K562 (cell line): ENCODE results near the gene TOR3A. TPM values are rescaled to one million over a fixed set of nuclear protein-coding genes. Genes with fewer than 3 reads are reported as not detected.

ENCODE experiments used
- BRD9 ChIP-seq: fragments of 450-650 bp; IDR thresholded peaks from 2 replicates; pipeline ENCODE4 v1.6.1; 2018; ENCODE audit warnings: low read depth; ENCODE audit not compliant: partially characterized antibody
- CBFA2T3 ChIP-seq: fragments of 450-650 bp; IDR thresholded peaks from 2 replicates; pipeline ENCODE4 v1.6.1; 2017
- CREB1 ChIP-seq, 2 experiments: sonication (generic) in 1 of 2; formaldehyde crosslinking in 1 of 2; IDR thresholded peaks; 2 replicates each; pipeline versions ENCODE4 v1.6.1 to v1.8.0; 2012 to 2022; ENCODE audit warnings: inconsistent platforms in 1 of 2, mild to moderate bottlenecking in 1 of 2, missing genetic modification reagents in 1 of 2, moderate library complexity in 1 of 2
- CREBBP ChIP-seq: IDR thresholded peaks from one replicate; pipeline ENCODE4 v1.6.1; 2012; ENCODE audit warnings: low read depth, mild to moderate bottlenecking, control low read depth, inconsistent platforms, low read length
- ELK3 ChIP-seq: fragments of 450-650 bp; formaldehyde crosslinking; IDR thresholded peaks from 2 replicates; pipeline ENCODE4 v1.4.0; 2020; ENCODE audit warnings: mild to moderate bottlenecking
- FOXM1 ChIP-seq, 2 experiments: fragments of 450-650 bp in 1 of 2; sonication (generic) in 1 of 2; formaldehyde crosslinking in 1 of 2; IDR thresholded peaks; 2 replicates each; pipeline versions ENCODE4 v1.6.1 to v1.9.0; 2017 to 2022; ENCODE audit warnings: low read depth in 2 of 2, mild to moderate bottlenecking in 2 of 2, missing genetic modification reagents in 1 of 2, moderate library complexity in 1 of 2
- HMG20A ChIP-seq: fragments of 450-650 bp; formaldehyde crosslinking; conservative IDR thresholded peaks from 2 replicates; pipeline ENCODE4 v1.4.0; 2020; ENCODE audit warnings: mild to moderate bottlenecking, mixed read lengths
- MCM2 ChIP-seq: fragments of 450-650 bp; IDR thresholded peaks from 2 replicates; pipeline ENCODE4 v1.6.1; 2017; ENCODE audit warnings: low read depth, mild to moderate bottlenecking
- MEIS2 ChIP-seq: fragments of 450-650 bp; IDR thresholded peaks from 2 replicates; pipeline ENCODE4 v1.6.1; 2014; ENCODE audit warnings: mild to moderate bottlenecking; ENCODE audit not compliant: partially characterized antibody
- PHF8 ChIP-seq: fragments of 200-600 bp; sonication (generic); IDR thresholded peaks from 2 replicates; pipeline ENCODE4 v1.6.1; 2012; ENCODE audit warnings: mixed run types, mild to moderate bottlenecking, inconsistent platforms, low read length, moderate library complexity, borderline replicate concordance
- RFX1 ChIP-seq: fragments of 450-650 bp; IDR thresholded peaks from 2 replicates; pipeline ENCODE4 v1.6.1; 2016; ENCODE audit warnings: mild to moderate bottlenecking, moderate library complexity
- SP1 ChIP-seq: sonication (generic); formaldehyde crosslinking; IDR thresholded peaks from 2 replicates; pipeline ENCODE4 v1.8.1; 2022; ENCODE audit warnings: mild to moderate bottlenecking, missing genetic modification reagents
- TCF3 ChIP-seq: sonication (generic); formaldehyde crosslinking; IDR thresholded peaks from 2 replicates; pipeline ENCODE4 v1.4.0; 2020; ENCODE audit warnings: mild to moderate bottlenecking, missing genetic modification reagents
- TCF7 ChIP-seq: sonication (generic); IDR thresholded peaks from 2 replicates; pipeline ENCODE4 v1.6.1; 2016; ENCODE audit warnings: antibody characterized with exemption, borderline replicate concordance
- THRAP3 ChIP-seq: fragments of 450-650 bp; IDR thresholded peaks from 2 replicates; pipeline ENCODE4 v1.6.1; 2016; ENCODE audit warnings: mild to moderate bottlenecking, inconsistent platforms, borderline replicate concordance
- XRCC4 ChIP-seq: IDR thresholded peaks from one replicate; pipeline ENCODE4 v1.6.1; 2011; ENCODE audit not compliant: insufficient read depth, insufficient read length; ENCODE audit errors: extremely low read depth
- ZKSCAN3 ChIP-seq: fragments of 250-450 bp; sonication (Bioruptor Pico); IDR thresholded peaks from 2 replicates; pipeline ENCODE4 v1.4.0; 2020
- ZNF395 ChIP-seq: fragments of 200-800 bp; sonication (Bioruptor generic); IDR thresholded peaks from 2 replicates; pipeline ENCODE4 v1.6.1; 2017; ENCODE audit warnings: missing genetic modification characterization, missing compliant biosample characterization
- ZNF79 ChIP-seq: fragments of 250-450 bp; sonication (Bioruptor Pico); IDR thresholded peaks from 2 replicates; pipeline ENCODE4 v1.4.0; 2020; ENCODE audit warnings: low read depth, mild to moderate bottlenecking, moderate library complexity
- ZNF830 ChIP-seq: fragments of 250-450 bp; sonication (Bioruptor Pico); IDR thresholded peaks from 2 replicates; pipeline ENCODE4 v1.5.0; 2021; ENCODE audit warnings: mild to moderate bottlenecking
- polyA plus RNA-seq, 8 experiments: library from polyadenylated mRNA; depleted of rRNA in 4 of 8; stranded (reverse) in 5 of 8; unstranded in 3 of 8; fragments of >200 nt; fragmentation: Nextera tagmentation in 2 of 8; fragmentation: Illumina TruSeq in 1 of 8; extraction: Ambion mirVana in 2 of 8; extraction: Trizol in 1 of 8; gene quantifications; 2 replicates each; pipeline versions ENCODE4 v1.2.1 to v1.2.3, GENCODE V29; 2011 to 2014; ENCODE audit warnings: inconsistent platforms in 1 of 8, missing spikeins in 1 of 8
- total RNA-seq, 7 experiments: library from RNA; depleted of rRNA in 6 of 7; stranded (reverse); fragments of >200 nt in 6 of 7; fragmentation: Illumina TruSeq in 2 of 7; extraction: Trizol in 2 of 7; gene quantifications; 2 replicates each; pipeline versions ENCODE4 v1.2.1 to v1.2.3, GENCODE V29; 2011 to 2021; ENCODE audit warnings: low replicate concordance in 1 of 7
- TF ChIP-seq, protein P1 (sequence below), 2 experiments: fragments of 250-450 bp in 1 of 2; fragments of 450-650 bp in 1 of 2; sonication (Bioruptor Pico) in 1 of 2; IDR thresholded peaks; 2 replicates each; pipeline versions ENCODE4 v1.6.1 to v1.8.0; 2016 to 2021; ENCODE audit warnings: mild to moderate bottlenecking in 2 of 2, moderate library complexity in 2 of 2, missing compliant biosample characterization in 1 of 2, missing genetic modification characterization in 1 of 2
- TF ChIP-seq, protein P2 (sequence below): sonication (generic); formaldehyde crosslinking; IDR thresholded peaks from 2 replicates; pipeline ENCODE4 v1.8.0; 2022; ENCODE audit warnings: mild to moderate bottlenecking, missing genetic modification reagents
- TF ChIP-seq, protein P3 (sequence below): fragments of 450-650 bp; IDR thresholded peaks from 2 replicates; pipeline ENCODE4 v1.6.1; 2016; ENCODE audit warnings: antibody characterized with exemption

TOR3A gene
- total and polyA plus RNA-seq, 9 of the 15 experiments (the other 6 are each of a cell fraction or from before 2014, with no cell fraction given) = 7.9 to 94.5 (median 39.7) TPM

- TF ChIP-seq ZNF79 (CRISPR knock-in tag) = no peak
- peak; percentile 91 for TF ChIP-seq MEIS2
- TF ChIP-seq RFX1 = peak; percentile 96
- no peak for TF ChIP-seq MCM2
- TF ChIP-seq XRCC4 = no peak
- no peak for TF ChIP-seq FOXM1 (IDR thresholded peaks at IDR 0.05; ENCODE audit: low read depth)
- TF ChIP-seq FOXM1 (CRISPR knock-in tag; IDR thresholded peaks at IDR 0.05; ENCODE audit: low read depth) = no peak; the same call in 1 of the 2 replicates
- TF ChIP-seq HMG20A (CRISPR knock-in tag) = no peak
- TF ChIP-seq, protein P1, sequence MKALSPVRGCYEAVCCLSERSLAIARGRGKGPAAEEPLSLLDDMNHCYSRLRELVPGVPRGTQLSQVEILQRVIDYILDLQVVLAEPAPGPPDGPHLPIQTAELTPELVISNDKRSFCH (CRISPR knock-in tag; IDR thresholded peaks at IDR 0.05) = no peak
- TF ChIP-seq, protein P1 (tag; IDR thresholded peaks at IDR 0.05) = peak; percentile 60
- TF ChIP-seq CREB1 (IDR thresholded peaks at IDR 0.05) = no peak
- TF ChIP-seq CREB1 (CRISPR knock-in tag; IDR thresholded peaks at IDR 0.05) = peak; percentile 43; the same call in 1 of the 2 replicates
- no peak for TF ChIP-seq ZKSCAN3
- TF ChIP-seq THRAP3 = no peak
- TF ChIP-seq TCF7 = no peak; the same call in 1 of the 2 replicates
- 0 out of 2 replicates have a peak, but pooled peaks have one; percentile 40 for TF ChIP-seq ZNF395 (CRISPR knock-in tag)
- TF ChIP-seq SP1 (CRISPR knock-in tag) = peak; percentile 85
- TF ChIP-seq CREBBP = no peak
- TF ChIP-seq ELK3 (CRISPR knock-in tag) = no peak
- 0 out of 2 replicates have a peak, but pooled peaks have one; percentile 28 for TF ChIP-seq CBFA2T3
- TF ChIP-seq, protein P2, sequence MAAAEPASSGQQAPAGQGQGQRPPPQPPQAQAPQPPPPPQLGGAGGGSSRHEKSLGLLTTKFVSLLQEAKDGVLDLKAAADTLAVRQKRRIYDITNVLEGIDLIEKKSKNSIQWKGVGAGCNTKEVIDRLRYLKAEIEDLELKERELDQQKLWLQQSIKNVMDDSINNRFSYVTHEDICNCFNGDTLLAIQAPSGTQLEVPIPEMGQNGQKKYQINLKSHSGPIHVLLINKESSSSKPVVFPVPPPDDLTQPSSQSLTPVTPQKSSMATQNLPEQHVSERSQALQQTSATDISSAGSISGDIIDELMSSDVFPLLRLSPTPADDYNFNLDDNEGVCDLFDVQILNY (CRISPR knock-in tag) = peak; percentile 97
- TF ChIP-seq, protein P3, sequence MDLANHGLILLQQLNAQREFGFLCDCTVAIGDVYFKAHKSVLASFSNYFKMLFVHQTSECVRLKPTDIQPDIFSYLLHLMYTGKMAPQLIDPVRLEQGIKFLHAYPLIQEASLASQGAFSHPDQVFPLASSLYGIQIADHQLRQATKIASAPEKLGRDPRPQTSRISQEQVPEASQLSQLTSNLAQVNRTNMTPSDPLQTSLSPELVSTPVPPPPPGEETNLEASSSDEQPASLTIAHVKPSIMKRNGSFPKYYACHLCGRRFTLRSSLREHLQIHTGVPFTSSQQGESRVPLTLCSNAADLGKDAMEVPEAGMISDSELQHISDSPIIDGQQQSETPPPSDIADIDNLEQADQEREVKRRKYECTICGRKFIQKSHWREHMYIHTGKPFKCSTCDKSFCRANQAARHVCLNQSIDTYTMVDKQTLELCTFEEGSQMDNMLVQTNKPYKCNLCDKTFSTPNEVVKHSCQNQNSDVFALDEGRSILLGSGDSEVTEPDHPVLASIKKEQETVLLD = no peak; the same call in 1 of the 2 replicates
- peak; percentile 88; the same call in 1 of the 2 replicates for TF ChIP-seq PHF8
- TF ChIP-seq TCF3 (CRISPR knock-in tag) = peak; percentile 47; the same call in 1 of the 2 replicates
- no peak for TF ChIP-seq BRD9
- TF ChIP-seq ZNF830 (CRISPR knock-in tag) = 0 out of 2 replicates have a peak, but pooled peaks have one; percentile 53
Observed at GRCh38 chr1:179081687-179082332, at the start of gene TOR3A (continued).
